GM19463 (cell line): ENCODE data around the gene CTAGE9.
A peak's percentile ranks its signal among the peaks of the same experiment; 100 is the strongest.
"Not testable (repeated sequence)": the region's sequence is repeated elsewhere in the genome, so short reads cannot be mapped to it uniquely, and the experiment has no call there.

Experiments
- ATAC-seq: cut with Tn5 transposase; IDR thresholded peaks from one replicate; pipeline ENCODE4 v1.9.1; 2021; ENCODE audit warnings: mild to moderate bottlenecking, moderate library complexity; ENCODE audit not compliant: unreplicated experiment

The CTAGE9 gene

DNA sequence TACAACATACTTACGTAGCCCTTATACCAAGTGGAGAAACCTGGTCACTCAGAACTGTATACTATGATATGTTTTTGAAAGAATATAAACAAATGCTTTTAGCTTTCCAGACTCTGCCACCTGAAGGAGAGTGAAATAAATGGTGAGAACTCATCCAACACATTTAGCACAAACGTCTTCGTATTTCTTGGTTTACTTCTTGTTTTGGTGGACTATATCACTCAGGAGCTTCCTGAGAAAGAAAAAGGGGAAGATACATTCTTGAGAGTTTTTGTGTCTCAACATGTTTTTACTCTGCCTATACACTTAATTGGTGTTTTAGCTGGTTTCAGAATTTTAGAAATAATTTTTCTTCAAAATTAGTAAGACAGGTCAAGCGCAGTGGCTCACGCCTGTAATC is 19.4 kb upstream of the CTAGE9 start:
- no peak for ATAC-seq

DNA sequence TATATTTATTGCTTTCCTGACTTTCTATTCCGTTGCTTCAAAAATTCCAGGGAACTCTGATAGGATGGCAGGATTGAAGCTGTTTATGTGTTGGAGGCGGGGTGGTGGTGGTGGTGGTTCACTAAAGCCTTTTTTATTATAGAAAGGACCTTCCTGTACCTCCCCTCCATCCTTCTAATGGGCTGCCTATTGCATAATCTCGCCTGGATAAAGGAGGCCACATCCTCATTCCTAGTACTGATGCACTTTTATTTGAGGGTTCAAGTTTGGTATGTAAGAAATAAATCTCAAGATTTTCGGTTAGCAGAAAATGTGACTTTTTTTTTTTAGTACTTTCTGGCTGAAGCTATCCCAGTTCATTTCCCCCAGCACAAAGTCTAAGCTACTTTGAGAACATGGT is 18.7 kb upstream of the CTAGE9 start:
- ATAC-seq = no peak

DNA sequence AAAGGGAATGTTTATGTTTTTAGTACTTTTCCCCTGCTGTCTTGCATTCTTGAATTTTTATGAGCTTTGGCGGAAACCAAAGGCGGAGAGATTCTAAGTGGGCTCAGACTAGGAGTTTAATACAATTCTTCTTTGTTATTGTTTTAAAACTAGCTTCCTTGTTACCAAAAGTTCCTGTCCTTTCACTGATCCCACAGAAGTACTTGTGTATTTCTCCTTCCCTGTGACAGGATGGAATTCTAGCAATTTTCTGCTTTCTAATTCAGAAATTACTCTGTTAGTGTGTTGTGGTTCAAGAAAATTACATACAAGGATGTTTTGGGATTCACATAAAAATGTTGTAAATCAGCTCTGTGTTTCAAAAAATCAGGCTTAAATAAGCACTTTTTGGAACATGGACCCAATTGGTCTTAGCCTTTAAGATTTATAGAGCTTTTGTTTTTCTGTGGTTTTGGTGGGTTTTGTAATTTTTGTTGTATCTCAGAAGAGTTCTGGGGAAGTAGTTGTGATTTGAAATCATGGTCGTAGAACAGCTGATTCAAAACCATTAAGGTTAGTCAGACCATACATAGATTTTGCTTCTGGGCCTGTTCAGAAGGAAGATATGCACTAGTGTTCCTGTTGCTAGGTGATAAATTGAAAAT is 17.6 kb upstream of the CTAGE9 start:
- ATAC-seq = no peak

DNA sequence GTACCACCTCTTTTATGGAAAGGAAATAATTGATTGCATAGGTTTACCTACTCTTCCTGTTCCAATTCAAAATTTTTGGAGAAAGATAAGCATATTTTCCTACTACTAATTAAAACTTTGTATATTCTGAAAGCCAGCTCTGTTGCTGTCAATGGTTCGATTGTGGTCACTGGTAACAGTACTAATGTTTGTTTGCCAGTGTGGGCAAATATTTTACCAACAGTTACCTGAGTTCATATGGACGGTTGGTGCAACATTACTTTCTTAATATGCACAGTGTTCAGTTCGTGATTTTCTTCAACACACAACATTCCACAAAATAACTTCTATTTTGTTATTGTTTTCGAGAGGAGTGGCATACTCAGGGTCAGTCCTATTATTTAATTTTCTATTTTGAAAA is 17.1 kb upstream of the CTAGE9 start:
- ATAC-seq = no peak

DNA sequence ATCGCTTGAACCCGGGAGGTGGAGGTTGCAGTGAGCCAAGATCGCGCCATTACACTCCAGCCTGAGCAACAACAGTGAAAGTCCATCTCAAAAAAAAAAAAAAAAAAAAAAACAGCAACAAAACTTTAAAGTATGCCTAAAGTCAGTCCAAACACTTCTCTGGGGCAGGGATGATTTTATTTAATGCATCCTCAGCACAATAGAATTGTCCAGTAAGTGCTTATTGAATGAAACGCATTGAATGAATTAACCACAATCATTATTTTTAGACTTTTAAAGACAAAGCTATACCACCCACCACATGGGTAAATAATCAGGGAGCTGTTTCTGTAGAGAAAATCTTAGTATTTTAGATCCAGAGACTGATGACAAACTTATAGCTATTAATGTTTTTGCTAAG is 16.6 kb upstream of the CTAGE9 start:
- ATAC-seq = no peak

DNA sequence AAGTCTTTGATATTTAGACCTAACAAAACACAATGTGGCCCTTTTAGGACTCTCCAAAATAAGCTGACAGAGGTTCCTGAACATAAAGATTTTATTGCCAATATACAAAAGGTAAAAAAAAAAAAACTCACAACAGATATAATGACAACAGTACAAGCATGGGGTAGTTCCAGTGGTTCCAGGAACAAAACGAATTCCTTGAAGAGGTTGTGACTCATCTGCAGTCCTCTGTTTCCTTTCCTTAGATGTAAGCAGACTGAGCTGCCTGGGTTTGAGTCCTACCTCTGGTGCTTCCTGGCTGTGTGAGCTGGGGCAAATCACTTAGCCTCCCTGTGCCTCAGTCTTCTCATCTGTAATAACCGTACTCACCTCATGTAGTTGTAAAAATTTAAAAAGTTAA is 13.3 kb upstream of the CTAGE9 start:
- ATAC-seq = no peak

DNA sequence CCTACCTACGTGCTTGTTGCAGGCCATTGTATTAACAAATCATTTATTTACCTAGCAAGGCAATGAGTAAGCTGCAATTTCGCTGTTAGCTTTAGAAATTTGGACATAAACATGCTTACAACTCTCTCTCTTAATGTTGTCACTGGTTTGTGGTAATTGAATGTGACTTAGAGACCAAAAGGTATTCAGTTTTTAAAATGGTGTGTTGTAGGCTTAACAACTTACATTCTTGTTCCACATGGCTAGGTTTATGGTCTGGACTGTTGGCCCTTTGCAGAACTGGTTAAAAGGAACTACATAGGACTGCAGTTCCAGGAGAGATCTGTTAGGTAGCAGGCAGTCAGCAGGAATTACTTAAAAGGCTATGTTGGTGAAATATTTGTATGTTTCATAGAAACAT is 10.3 kb upstream of the CTAGE9 start:
- no peak for ATAC-seq

DNA sequence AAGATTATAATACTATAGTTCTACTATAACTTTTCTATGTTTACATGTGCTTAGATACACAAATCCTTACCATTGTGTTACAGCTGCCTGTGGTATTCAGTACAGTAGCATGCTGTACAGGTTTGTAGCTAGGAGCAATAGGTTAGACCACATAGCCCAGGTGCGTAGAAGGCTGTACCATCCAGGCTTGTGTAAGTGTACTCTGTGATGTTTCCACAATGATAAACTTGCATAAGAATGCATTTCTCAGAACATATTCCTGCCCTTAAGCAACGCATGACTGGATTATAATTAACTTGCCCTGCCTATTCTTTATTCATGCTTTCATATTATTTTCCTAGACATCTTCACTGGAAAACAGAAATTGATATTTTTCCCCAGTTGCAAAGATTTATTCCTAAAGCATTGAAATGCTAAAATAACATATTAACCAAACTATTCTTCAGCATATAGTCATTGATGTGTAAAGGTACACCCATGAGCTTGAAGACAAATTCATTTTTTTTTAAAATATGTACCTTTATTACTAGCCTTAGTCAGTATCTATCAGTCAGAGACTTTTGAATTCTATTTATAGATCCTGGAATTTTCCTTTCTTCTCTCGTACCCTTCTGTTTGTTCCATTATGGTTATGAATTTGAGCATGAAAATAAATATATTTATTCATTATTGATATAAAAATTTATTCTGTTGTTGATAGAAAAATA is 7.2 kb upstream of the CTAGE9 start:
- ATAC-seq = no peak

DNA sequence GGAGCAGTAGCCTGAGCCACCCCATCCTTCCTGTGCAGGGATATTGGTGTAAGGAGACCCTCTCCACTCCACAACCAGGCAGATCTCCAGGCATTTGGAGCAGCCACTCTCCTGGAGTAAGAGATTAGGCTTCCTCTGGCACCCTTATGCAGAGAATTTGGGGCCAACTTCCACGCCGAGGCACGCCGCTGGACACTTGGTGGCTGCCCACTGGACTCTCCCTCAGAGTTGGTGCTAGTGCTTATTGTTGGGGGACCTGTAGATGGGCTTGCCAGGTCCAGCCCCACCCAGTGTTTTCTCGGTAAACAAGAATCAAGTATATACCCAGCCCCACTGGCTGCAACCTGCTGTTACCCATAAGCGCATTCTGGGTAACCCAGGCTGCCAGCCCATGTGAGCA is 4.8 kb upstream of the CTAGE9 start:
- peak; percentile 68 for ATAC-seq

DNA sequence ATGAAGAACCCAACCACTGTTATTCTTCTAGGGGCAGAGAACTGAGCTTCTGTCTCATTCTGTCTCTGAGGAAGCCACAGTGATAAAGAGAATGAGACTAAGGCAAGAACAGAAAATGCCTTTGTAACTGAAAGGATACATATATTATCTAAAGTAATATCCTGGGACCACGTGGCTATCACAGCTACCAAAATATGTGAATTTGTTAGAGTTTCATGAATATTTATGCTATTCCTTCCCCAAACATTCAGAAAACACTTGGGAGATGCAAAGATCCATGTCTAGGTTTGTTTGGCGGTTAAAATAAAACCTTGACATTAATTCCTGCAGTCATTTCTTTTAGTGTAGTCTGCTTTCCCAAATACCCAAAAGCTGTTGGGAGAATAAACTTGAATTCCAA is 6.9 kb downstream of the CTAGE9 start:
- ATAC-seq = not testable (repeated sequence)

DNA sequence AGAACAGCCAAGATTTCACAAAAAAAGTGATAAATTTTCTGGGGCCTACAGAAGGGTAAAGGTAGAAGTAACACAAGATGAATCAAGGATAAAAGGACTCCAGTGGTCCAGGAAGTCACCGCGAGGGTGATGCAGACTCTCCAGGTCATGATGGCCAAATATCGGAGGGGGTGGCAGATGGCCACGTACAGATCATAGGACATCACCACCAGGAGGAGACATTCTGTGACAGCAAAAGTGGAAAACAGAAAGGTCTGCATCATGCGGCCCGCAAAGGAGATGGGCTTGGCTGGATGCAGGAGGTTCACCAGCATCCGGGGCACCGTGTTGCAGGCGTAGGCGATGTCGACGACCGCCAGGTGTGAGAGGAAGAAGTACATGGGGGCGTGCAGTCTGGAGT is 10.0 kb downstream of the CTAGE9 start:
- ATAC-seq = not testable (repeated sequence)

DNA sequence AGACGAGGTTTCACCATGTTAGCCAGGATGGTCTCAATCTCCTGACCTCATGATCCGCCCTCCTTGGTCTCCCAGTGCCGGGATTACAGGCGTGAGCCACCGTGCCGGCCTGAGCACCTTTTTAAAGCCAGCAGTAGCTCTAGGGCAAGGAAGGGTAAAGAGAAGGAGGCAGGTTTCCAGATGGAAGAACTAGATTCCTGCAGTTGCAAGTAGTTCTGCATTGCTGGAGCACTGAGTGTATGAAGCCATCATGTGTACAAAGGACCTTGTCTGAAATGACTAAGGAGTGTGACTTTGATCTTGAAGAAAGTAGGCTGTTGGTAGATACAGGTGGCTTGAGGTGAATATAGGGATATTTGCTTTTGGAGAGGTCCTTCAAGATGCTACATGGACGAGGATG is 13.9 kb downstream of the CTAGE9 start:
- no peak for ATAC-seq

DNA sequence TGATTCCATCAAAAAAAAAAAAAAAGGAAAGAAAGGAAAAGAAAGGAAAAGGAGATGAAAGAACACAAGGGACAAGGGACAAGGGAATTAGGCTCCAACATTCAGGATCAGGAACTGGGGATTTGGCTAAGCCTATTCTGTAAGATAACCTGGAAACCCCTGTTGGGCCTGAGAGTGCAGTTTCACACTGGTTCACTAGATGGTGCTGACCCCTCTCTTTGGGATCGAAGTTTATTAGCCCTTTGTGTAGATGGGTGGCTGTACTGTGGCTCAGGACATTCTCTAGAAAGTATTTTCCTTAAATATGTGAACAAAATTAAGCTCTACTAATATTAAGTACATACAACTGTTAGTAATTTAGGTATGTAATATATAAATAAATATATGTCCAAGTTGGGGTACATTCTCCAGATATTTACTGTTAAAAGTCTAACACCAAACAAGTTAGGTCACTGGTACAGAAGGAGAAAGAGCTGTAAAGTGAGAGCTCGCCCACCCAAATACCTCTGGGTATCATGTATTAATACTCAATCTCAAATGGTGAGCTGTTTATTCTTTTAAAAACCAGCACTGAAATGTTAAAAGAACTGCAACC is 15.9 kb downstream of the CTAGE9 start:
- ATAC-seq = peak; percentile 96

DNA sequence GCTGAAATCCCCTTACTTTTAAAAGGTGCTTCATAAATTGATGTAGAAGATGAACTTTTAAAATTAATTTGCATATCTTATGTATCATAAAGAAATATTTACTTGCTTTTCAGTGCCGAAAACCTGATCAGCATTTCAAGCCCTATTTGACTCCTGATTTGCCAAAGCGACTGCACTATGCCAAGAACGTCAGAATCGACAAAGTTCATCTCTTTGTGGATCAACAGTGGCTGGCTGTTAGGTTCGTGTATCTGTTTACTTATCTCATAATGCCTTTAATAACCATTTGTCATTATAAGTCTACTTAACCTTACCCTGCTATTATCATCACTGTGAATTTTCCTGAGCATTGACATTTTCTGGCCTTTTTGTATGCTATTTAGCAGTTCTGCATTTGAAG is 17.4 kb downstream of the CTAGE9 start:
- no peak for ATAC-seq

DNA sequence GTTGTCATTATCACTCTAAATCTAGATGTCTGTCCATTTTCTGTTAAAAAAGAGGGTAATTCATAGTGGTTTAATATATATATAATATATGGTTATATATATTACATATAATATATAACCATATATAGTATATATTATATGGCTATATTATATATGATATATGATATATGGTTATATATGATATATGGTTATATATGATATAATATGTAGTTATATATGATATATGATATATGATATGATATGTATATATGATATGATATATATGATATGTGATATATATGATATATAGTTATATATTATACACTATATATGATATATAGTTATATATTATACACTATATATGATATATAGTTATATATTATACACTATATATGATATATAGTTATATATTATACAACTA is 18.2 kb downstream of the CTAGE9 start:
- ATAC-seq = no peak

DNA sequence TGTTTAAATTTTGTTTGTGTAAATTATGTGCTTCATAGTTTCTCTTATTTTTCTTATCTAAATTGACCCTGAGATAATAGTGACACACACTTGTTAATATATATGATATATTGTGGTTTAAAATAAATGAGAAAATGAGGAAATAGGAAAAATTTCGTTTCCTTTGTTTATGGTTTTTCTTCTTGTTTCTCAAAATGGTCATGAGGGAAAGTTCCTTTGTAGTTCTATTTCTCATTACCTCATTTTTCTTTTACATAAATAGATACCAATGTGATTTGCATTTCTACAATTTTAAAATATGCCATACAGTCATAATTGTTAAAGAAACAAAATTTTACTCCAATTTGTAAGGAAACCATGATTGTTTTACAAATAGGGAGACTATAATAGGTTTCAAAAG is 18.8 kb downstream of the CTAGE9 start:
- no peak for ATAC-seq

DNA sequence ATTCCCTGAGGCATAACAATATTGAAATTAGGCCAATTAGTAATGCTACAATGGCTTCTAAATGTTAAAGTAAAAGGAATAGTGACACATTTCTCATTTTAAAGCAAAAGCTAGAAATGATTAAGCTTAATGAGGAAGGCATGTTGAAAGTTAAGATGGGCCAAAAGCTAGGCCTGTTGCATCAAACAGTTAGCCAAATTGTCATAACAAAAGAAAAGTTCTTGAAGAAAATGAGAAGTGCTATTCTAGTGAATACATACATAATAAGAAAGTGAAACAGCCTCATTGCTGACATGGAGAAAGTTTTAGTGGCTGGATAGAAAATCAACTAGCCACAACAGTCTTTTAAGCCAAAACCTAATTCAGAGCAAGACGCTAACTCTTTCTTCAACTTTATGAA is 22.5 kb downstream of the CTAGE9 start:
- ATAC-seq = peak; percentile 78

DNA sequence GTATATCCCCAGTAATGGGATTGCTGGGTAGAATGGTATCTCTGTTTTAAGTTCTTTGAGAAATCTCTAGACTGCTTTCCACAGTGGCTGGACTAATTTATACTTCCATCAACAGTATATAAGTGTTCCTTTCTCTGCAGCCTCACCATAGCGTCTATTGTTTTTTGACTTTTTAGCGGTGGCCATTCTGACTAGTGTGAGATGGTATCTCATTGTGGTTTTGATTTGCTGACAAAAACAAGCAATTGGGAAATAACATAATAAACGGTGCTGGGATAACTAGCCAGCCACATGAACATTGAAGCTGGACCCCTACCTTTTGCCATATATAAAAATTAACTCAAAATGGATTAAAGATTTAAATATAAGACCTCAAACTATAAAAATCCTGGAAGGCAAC is 23.8 kb downstream of the CTAGE9 start:
- ATAC-seq = no peak

DNA sequence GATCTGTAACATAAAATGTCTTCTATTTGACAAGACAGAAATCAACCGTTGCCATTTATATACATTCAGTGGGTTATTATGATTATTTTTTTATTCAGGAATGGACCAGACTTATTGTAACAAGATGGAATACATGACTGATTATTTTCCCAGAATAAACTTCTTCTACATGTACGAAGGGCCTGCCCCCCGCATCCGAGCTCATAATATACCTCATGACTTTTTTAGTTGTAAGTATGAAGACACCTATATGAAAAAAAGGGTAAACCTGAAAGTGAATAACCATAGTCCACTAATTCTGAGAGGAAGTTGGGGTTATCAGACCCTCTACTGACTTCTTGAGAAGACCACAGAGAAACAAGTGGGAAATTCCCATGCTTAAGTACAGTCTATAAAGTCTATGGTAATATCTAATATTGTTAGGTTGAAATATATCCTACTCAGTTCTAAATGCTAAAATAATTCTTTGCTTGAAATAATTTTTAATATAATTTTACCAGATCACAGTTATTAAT is 25.5 kb downstream of the CTAGE9 start:
- peak; percentile 50 for ATAC-seq

DNA sequence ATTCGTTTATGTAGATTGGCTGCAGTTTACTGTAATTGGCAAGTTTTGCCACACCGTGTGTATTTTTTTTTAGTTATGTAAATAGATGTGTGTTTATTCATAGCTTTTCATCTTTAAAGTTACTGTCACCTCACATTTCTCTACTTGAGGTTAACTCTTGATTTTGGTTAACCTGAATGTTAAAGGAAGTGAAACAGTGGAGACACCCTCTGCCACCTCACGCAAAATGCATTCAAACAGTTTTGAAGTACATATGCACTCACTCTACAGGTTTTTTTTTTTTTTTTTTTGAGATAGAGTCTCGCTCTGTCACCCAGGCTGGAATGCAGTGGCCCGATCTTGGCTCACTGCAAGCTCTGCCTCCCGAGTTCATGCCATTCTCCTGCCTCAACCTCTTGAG is 27.3 kb downstream of the CTAGE9 start:
- ATAC-seq = peak; percentile 47

DNA sequence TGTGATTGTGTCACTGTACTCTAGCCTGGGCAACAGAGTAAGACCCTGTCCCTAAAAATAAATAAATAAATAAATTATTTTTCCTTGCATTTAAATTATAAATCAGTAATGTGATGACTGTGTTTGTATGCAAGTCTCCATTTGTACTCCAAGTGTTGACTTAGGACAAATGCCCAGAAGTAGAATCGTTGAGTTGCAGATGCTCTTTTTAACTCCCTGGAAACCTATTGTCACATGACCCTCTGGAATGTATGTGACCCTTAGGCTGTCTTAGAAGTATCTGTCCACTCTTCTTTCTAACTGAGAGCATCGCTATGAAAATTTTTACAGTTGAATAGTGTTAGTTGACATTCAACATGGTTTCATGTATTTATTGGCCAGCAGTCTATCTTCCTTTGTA is 28.4 kb downstream of the CTAGE9 start:
- no peak for ATAC-seq

DNA sequence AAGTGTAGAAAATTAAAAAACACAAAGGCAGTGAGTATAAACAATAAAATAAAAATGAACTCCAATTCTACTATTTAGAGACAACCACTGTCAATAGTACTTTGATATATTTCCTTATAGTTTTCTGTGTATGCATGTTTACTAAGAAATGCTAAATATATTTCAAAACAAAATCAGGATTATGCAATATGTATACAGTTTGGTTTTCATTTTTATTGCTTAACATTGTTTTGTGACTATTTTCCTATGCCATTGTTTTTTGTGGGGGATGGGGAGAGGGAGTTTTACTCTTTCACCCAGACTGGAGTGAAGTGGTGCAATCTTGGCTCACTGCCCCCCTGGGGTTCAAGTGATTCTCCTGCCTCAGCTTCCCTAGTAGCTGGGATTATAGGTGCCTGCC is 29.2 kb downstream of the CTAGE9 start:
- ATAC-seq = no peak
